ENCODE measurements around the gene HSD3B2.
"Not testable (repeated sequence)": the region's sequence is repeated elsewhere in the genome, so short reads cannot be mapped to it uniquely, and the experiment has no call there.

Gene HSD3B2

GRCh38 chr1:119414950-119415349 is at the start of gene HSD3B2:
Gene HSD3B2, plus strand, starts transcription at chr1:119415150. Its CDS starts 270 bp downstream, at chr1:119415420.
- DNase-seq (ENCODE audit: low read depth, low spot score), result no peak

GRCh38 chr1:119366424-119366823 is 48.5 kb upstream of the HSD3B2 start:
- no peak for DNase-seq (ENCODE audit: low read depth, low spot score)

- DNase-seq (ENCODE audit: low read depth, low spot score), result peak; percentile 57
Observed at GRCh38 chr1:119367432-119368124, 47.4 kb upstream of the HSD3B2 start.

GRCh38 chr1:119368554-119368953 is 46.4 kb upstream of the HSD3B2 start, which contains the start of gene HAO2:
Gene HAO2, plus strand, starts transcription at chr1:119368785. Its CDS starts 12,301 bp downstream, at chr1:119381086.
- no peak for DNase-seq (ENCODE audit: low read depth, low spot score)

GRCh38 chr1:119370748-119371147 is 44.2 kb upstream of the HSD3B2 start:
- DNase-seq (ENCODE audit: low read depth, low spot score), result no peak

- DNase-seq (ENCODE audit: low read depth, low spot score), result no peak
Observed at GRCh38 chr1:119371815-119372214, 43.1 kb upstream of the HSD3B2 start.

GRCh38 chr1:119372503-119373086 is 42.4 kb upstream of the HSD3B2 start:
- peak; percentile 11 for DNase-seq (ENCODE audit: low read depth, low spot score)

- no peak for DNase-seq (ENCODE audit: low read depth, low spot score)
Observed at GRCh38 chr1:119373465-119373864, 41.5 kb upstream of the HSD3B2 start.

GRCh38 chr1:119374208-119374874 is 40.6 kb upstream of the HSD3B2 start:
- no peak for DNase-seq (ENCODE audit: low read depth, low spot score)

- no peak for DNase-seq (ENCODE audit: low read depth, low spot score)
Observed at GRCh38 chr1:119375366-119375765, 39.6 kb upstream of the HSD3B2 start.

- DNase-seq (ENCODE audit: low read depth, low spot score), result no peak
Observed at GRCh38 chr1:119376594-119376993, 38.4 kb upstream of the HSD3B2 start.

GRCh38 chr1:119377594-119377993 is 37.4 kb upstream of the HSD3B2 start:
- DNase-seq (ENCODE audit: low read depth, low spot score), result not testable (repeated sequence)

- DNase-seq (ENCODE audit: low read depth, low spot score), result no peak
Observed at GRCh38 chr1:119379117-119379516, 35.8 kb upstream of the HSD3B2 start.

- DNase-seq (ENCODE audit: low read depth, low spot score), result no peak
Observed at GRCh38 chr1:119380304-119380703, 34.6 kb upstream of the HSD3B2 start.

- DNase-seq (ENCODE audit: low read depth, low spot score), result no peak
Observed at GRCh38 chr1:119380983-119381662, 33.8 kb upstream of the HSD3B2 start.

- no peak for DNase-seq (ENCODE audit: low read depth, low spot score)
Observed at GRCh38 chr1:119384591-119384990, 30.4 kb upstream of the HSD3B2 start.

- DNase-seq (ENCODE audit: low read depth, low spot score), result no peak
Observed at GRCh38 chr1:119385650-119386049, 29.3 kb upstream of the HSD3B2 start.

GRCh38 chr1:119387858-119388257 is 27.1 kb upstream of the HSD3B2 start:
- no peak for DNase-seq (ENCODE audit: low read depth, low spot score)

- no peak for DNase-seq (ENCODE audit: low read depth, low spot score)
Observed at GRCh38 chr1:119388450-119388849, 26.5 kb upstream of the HSD3B2 start.

GRCh38 chr1:119390526-119390925 is 24.4 kb upstream of the HSD3B2 start:
- DNase-seq (ENCODE audit: low read depth, low spot score), result no peak

- no peak for DNase-seq (ENCODE audit: low read depth, low spot score)
Observed at GRCh38 chr1:119391749-119392148, 23.2 kb upstream of the HSD3B2 start.

GRCh38 chr1:119394085-119394484 is 20.9 kb upstream of the HSD3B2 start:
- DNase-seq (ENCODE audit: low read depth, low spot score), result no peak
